BJ (cell line): Measurements from ENCODE around the gene CPNE5. TPM values are rescaled to one million over a fixed set of nuclear protein-coding genes. Genes with fewer than 3 reads are reported as not detected.

Experiments used
- CTCF ChIA-PET: fragments of 350-600 bp; formaldehyde crosslinking; extraction: SDS; loops from one replicate; lab custom pipeline; 2021; ENCODE audit warnings: antibody characterized with exemption, inconsistent platforms; lab: Yijun Ruan, JAX
- POLR2A ChIA-PET: fragments of 300-600 bp; sonication (Branson Sonifier 250); formaldehyde crosslinking; extraction: SDS; loops from one replicate; lab custom pipeline; 2021; ENCODE audit warnings: antibody characterized with exemption; lab: Charles Lee
- DNase-seq: peaks from one replicate; pipeline ENCODE4 v3.0.0-alpha.2; 2011; ENCODE audit warnings: low read depth
- H3K27me3 ChIP-seq: 2 replicates; pipeline ENCODE4 v1.6.0; 2011; ENCODE audit warnings: low read length; ENCODE audit not compliant: control insufficient read depth, insufficient read depth
- H3K36me3 ChIP-seq: 2 replicates; pipeline ENCODE4 v1.5.1; 2011; ENCODE audit warnings: low read length; ENCODE audit not compliant: control insufficient read depth, insufficient read depth
- H3K4me3 ChIP-seq: 2 replicates; pipeline ENCODE4 v1.5.1; 2011; ENCODE audit warnings: low read depth, mild to moderate bottlenecking, control low read depth, low read length
- CTCF ChIP-seq: IDR thresholded peaks from 2 replicates; pipeline ENCODE4 v1.5.1; 2011; ENCODE audit warnings: low read depth, mild to moderate bottlenecking, control low read depth, inconsistent platforms, low read length, moderate library complexity; ENCODE audit not compliant: insufficient read depth
- polyA plus RNA-seq: library from polyadenylated mRNA; depleted of rRNA; stranded (reverse); fragments of >200 nt; gene quantifications from 2 replicates; pipeline ENCODE4 v1.2.3, GENCODE V29; 2011

Gene CPNE5
- polyA plus RNA-seq, 1 experiment, result 0.09 TPM

GRCh38 chr6:36856277-36856676 lies 17.0 kb upstream of the CPNE5 start:
- POLR2A ChIA-PET, result no interaction called here
- DNase-seq, result no peak
- H3K4me3 ChIP-seq, result no peak overlapping the region
- peaks cover 1% of the 10 kb centered on the region; the same call in 1 of the 2 replicates for H3K36me3 ChIP-seq
- no peak for TF ChIP-seq CTCF
- no peaks in the 10 kb centered on the region for H3K27me3 ChIP-seq
- CTCF ChIA-PET, result interaction anchor here (1.3 to 1.5 kb wide), 3 partner anchors 8 to 90 kb away, joined by 3 to 4 read pairs (median 3); no protein-coding TSS in a partner anchor

- ChIA-PET POLR2A (no interaction called here), CTCF (interaction anchor here (1.3 to 1.5 kb wide), 3 partner anchors 9 to 90 kb away, joined by 3 to 4 read pairs (median 3); no protein-coding TSS in a partner anchor)
- Histone ChIP-seq H3K4me3 (no peak overlapping the region), H3K27me3 (no peaks in the 10 kb centered on the region), H3K36me3 (peaks cover 1% of the 10 kb centered on the region; the same call in 1 of the 2 replicates)
- DNase-seq, result no peak
- TF ChIP-seq CTCF, result no peak
Measured at GRCh38 chr6:36855750-36856149, 16.5 kb upstream of the CPNE5 start.

GRCh38 chr6:36853325-36853724 lies 14.1 kb upstream of the CPNE5 start:
- no peak for TF ChIP-seq CTCF
- DNase-seq, result peak; percentile 82
- no peak overlapping the region for H3K4me3 ChIP-seq
- ChIA-PET POLR2A (interaction anchor here (0.5 to 0.6 kb wide), 2 partner anchors 36 to 295 kb away, joined by 4 to 5 read pairs; no protein-coding TSS in a partner anchor), CTCF (interaction anchor here (0.7 to 7.9 kb wide), 11 partner anchors 22 to 357 kb away, joined by 3 to 194 read pairs (median 7); partner anchors contain the start of genes C6orf89 and PPIL1)
- no peaks in the 10 kb centered on the region for H3K27me3 ChIP-seq
- peaks cover 1% of the 10 kb centered on the region; the same call in 1 of the 2 replicates for H3K36me3 ChIP-seq

- no peak for DNase-seq
- CTCF ChIA-PET, result interaction anchor here (0.6 to 7.9 kb wide), 18 partner anchors 10 to 358 kb away, joined by 3 to 194 read pairs (median 7); partner anchors contain the start of genes C6orf89 and PPIL1
- H3K27me3 ChIP-seq, result no peaks in the 10 kb centered on the region
Measured at GRCh38 chr6:36852481-36853147, 13.4 kb upstream of the CPNE5 start.

More at GRCh38 chr6:36852481-36853147, 13.4 kb upstream of the CPNE5 start:
- no peak overlapping the region for H3K4me3 ChIP-seq
- POLR2A ChIA-PET, result no interaction called here
- TF ChIP-seq CTCF, result 0 out of 2 replicates have a peak, but pooled peaks have one; percentile 16
- peaks cover 1% of the 10 kb centered on the region; the same call in 1 of the 2 replicates for H3K36me3 ChIP-seq
